AG09309 (cell line): ENCODE data around the gene SCN5A.

ENCODE experiments used
- DNase-seq: peaks from one replicate; pipeline ENCODE4 v3.0.0-alpha.2; 2010; ENCODE audit warnings: low read depth
- H3K4me3 ChIP-seq: 2 replicates; pipeline ENCODE4 v1.5.1; 2011; ENCODE audit warnings: mild to moderate bottlenecking, low read depth, low read length, moderate library complexity; ENCODE audit not compliant: control insufficient read depth
- CTCF ChIP-seq: IDR thresholded peaks from 2 replicates; pipeline ENCODE4 v1.5.1; 2011; ENCODE audit warnings: mild to moderate bottlenecking, low read depth, low read length, inconsistent platforms; ENCODE audit not compliant: insufficient read depth, control insufficient read depth; ENCODE audit errors: missing control alignments

SCN5A gene

DNA sequence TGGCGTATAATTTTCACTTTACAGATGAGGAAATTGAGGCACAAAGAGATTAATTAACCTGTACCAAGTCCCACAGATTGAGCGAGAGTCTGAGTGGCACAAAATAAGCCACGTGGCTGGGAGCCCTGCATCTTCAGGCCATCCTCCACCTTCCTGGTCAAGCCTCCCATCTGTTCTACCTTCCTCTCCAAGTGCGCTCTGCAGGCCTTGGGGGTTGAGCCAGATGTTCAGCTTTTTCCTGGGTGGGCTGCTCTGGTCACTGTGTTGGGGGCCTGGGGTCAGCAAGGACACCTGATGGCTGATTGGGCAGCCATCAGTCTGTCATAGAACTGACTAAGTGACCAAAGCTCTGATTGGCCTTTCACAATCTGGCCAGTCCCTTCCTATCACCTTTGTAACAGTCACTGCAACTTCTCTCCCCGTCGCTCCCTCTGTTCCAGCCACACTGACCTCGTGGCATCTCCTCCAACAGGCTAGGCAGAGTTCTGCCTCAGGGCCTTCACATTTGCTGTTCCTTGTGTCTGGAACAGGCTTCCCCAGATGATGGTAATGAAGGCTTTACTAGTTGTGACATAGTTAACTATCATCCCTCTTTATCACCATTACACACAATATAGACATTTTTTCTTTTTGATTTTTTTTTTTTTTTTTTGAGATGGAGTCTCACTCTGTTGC, 46.8 kb downstream of the SCN5A start:
- DNase-seq, result no peak
- TF ChIP-seq CTCF, result no peak
- no peak overlapping the region for H3K4me3 ChIP-seq

DNA sequence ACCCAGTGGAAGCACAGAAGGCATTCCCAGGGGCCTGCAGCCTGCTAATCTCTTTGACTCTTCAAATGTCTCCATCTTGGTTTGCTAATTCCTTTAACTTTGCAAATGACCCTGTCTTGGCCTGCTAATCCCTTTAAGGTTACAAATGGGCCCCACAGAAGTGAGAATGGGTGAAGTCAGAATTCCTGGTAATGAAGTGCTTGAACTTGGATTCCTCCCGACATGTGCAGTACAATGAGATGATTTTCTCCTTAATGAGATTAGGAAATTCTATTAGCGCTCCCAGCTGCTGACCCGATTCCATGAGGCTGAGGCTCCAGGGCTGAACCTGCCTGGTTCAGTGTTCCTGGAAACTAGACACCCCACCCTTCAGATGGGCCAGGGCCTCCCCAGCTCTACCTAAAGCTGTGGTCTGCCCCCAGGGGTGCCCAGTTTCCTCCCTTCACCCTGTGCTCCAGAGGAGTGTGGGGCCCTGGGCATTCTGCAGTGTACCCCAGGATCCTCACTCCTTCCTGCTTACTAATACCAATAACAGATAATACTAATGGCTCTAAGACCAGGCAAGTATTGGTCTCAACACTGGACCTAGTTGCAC, 47.4 kb downstream of the SCN5A start:
- no peak overlapping the region for H3K4me3 ChIP-seq
- DNase-seq, result no peak
- TF ChIP-seq CTCF, result no peak

DNA sequence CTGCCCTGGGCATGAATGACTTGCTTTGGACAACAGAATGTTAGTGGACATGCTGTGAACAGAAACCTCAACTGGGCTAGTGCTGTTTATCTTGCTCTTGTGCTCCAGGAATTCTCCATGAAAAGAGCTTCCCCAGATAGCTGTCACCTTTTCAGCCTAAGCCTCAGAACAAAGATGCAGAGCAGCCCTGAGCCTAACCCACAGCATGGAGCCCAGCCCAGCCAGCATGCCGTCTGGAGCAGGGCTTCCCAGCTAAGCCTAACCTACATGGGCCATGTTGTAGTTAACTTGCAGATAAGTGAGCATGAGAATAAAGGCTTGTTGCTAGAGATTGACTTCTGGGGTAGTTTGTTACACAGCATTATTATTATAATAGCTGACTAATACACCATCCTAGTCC, 48.9 kb downstream of the SCN5A start:
- H3K4me3 ChIP-seq, result no peak overlapping the region
- DNase-seq, result no peak
- TF ChIP-seq CTCF, result no peak

GRCh38 chr3:38599886-38600285, 49.6 kb downstream of the SCN5A start:
- H3K4me3 ChIP-seq, result no peak overlapping the region
- DNase-seq, result no peak
- TF ChIP-seq CTCF, result no peak

DNA sequence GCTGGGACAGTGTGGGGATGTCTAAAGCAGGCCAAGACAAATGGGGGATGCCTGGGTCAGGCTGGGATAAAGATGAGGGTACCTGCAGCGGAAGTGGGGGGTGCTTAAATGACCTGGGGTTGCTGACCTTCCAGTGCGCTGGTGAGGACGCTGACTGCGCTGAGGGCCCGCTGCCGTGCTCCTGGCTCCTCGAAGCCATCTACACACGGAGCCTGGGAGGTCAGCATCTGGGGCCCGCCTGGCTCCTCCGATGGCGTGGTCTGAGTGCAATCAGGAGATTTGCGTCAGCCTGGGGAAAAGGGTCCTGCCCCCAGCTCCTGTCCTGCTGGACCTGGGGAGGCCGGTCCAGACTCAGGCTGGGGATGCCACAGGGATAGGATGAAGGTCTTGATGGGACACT, 50.7 kb downstream of the SCN5A start:
- no peak for DNase-seq
- H3K4me3 ChIP-seq, result no peak overlapping the region
- no peak for TF ChIP-seq CTCF

GRCh38 chr3:38597502-38598060, 51.9 kb downstream of the SCN5A start:
- DNase-seq, result no peak
- H3K4me3 ChIP-seq, result no peak overlapping the region
- TF ChIP-seq CTCF, result no peak
